WTC11 (cell line): ENCODE measurements around the gene EMILIN1. TPM values are rescaled to one million over a fixed set of nuclear protein-coding genes. Genes with fewer than 3 reads are reported as not detected.
A peak's percentile ranks its signal among the peaks of the same experiment; 100 is the strongest.

Experiments
- ELF4 ChIP-seq: sonication (generic); formaldehyde crosslinking; IDR thresholded peaks from 2 replicates; pipeline ENCODE4 v1.8.1; 2022; ENCODE audit warnings: low read depth, mild to moderate bottlenecking, moderate library complexity, missing genetic modification reagents
- FOXJ3 ChIP-seq: sonication (generic); formaldehyde crosslinking; IDR thresholded peaks from 2 replicates; pipeline ENCODE4 v1.9.0; 2021; ENCODE audit warnings: missing genetic modification reagents, mild to moderate bottlenecking, borderline replicate concordance
- FOXP1 ChIP-seq: sonication (generic); formaldehyde crosslinking; IDR thresholded peaks from 2 replicates; pipeline ENCODE4 v1.8.0; 2022; ENCODE audit warnings: missing genetic modification reagents, mild to moderate bottlenecking, moderate library complexity, borderline replicate concordance
- HMGXB4 ChIP-seq: sonication (generic); formaldehyde crosslinking; IDR thresholded peaks from 2 replicates; pipeline ENCODE4 v1.8.1; 2023; ENCODE audit warnings: mild to moderate bottlenecking, moderate library complexity, missing genetic modification reagents
- JUN ChIP-seq: sonication (generic); formaldehyde crosslinking; IDR thresholded peaks from 2 replicates; pipeline ENCODE4 v1.8.0; 2023; ENCODE audit warnings: mild to moderate bottlenecking, missing genetic modification reagents
- MYBL2 ChIP-seq: sonication (generic); formaldehyde crosslinking; IDR thresholded peaks from 2 replicates; pipeline ENCODE4 v1.8.1; 2023; ENCODE audit warnings: mild to moderate bottlenecking, moderate library complexity, missing genetic modification reagents
- NFATC4 ChIP-seq: fragments of 250-450 bp; sonication (Bioruptor Pico); IDR thresholded peaks from 2 replicates; pipeline ENCODE4 v1.9.0; 2021; ENCODE audit warnings: mild to moderate bottlenecking
- NFE2L1 ChIP-seq: sonication (generic); formaldehyde crosslinking; IDR thresholded peaks from 2 replicates; pipeline ENCODE4 v1.8.1; 2023; ENCODE audit warnings: missing genetic modification reagents
- NFYB ChIP-seq: sonication (generic); formaldehyde crosslinking; conservative IDR thresholded peaks from 2 replicates; pipeline ENCODE4 v1.8.0; 2022; ENCODE audit warnings: low read depth, missing genetic modification reagents
- NR3C1 ChIP-seq: sonication (generic); formaldehyde crosslinking; conservative IDR thresholded peaks from 2 replicates; pipeline ENCODE4 v1.8.1; 2023; ENCODE audit warnings: low read depth, mild to moderate bottlenecking, missing genetic modification reagents
- OVOL2 ChIP-seq: fragments of 250-450 bp; sonication (Bioruptor Pico); IDR thresholded peaks from 2 replicates; pipeline ENCODE4 v1.9.0; 2021; ENCODE audit warnings: mild to moderate bottlenecking, borderline replicate concordance
- SMAD4 ChIP-seq: sonication (generic); formaldehyde crosslinking; IDR thresholded peaks from 2 replicates; pipeline ENCODE4 v1.8.0; 2022; ENCODE audit warnings: mild to moderate bottlenecking, missing genetic modification reagents
- SOX15 ChIP-seq: fragments of 250-450 bp; sonication (Bioruptor Pico); IDR thresholded peaks from 2 replicates; pipeline ENCODE4 v1.9.0; 2021; ENCODE audit warnings: mild to moderate bottlenecking
- TEAD4 ChIP-seq: sonication (generic); formaldehyde crosslinking; IDR thresholded peaks from 2 replicates; pipeline ENCODE4 v1.8.0; 2022; ENCODE audit warnings: mild to moderate bottlenecking, missing genetic modification reagents
- TP53 ChIP-seq: sonication (generic); formaldehyde crosslinking; IDR thresholded peaks from 2 replicates; pipeline ENCODE4 v1.8.1; 2023; ENCODE audit warnings: mild to moderate bottlenecking, missing genetic modification reagents
- USF1 ChIP-seq: sonication (generic); formaldehyde crosslinking; IDR thresholded peaks from 2 replicates; pipeline ENCODE4 v1.8.0; 2022; ENCODE audit warnings: mild to moderate bottlenecking, missing genetic modification reagents
- ZMAT4 ChIP-seq: fragments of 250-450 bp; sonication (Bioruptor Pico); IDR thresholded peaks from 2 replicates; pipeline ENCODE4 v1.9.0; 2021; ENCODE audit warnings: mild to moderate bottlenecking
- ZNF121 ChIP-seq: sonication (generic); formaldehyde crosslinking; IDR thresholded peaks from 2 replicates; pipeline ENCODE4 v1.8.0; 2023; ENCODE audit warnings: missing genetic modification reagents
- ZNF232 ChIP-seq: sonication (generic); formaldehyde crosslinking; IDR thresholded peaks from 2 replicates; pipeline ENCODE4 v1.8.0; 2022; ENCODE audit warnings: mild to moderate bottlenecking, missing genetic modification reagents
- ZNF263 ChIP-seq: sonication (generic); formaldehyde crosslinking; IDR thresholded peaks from 2 replicates; pipeline ENCODE4 v1.8.1; 2022; ENCODE audit warnings: low read depth, mild to moderate bottlenecking, moderate library complexity, missing genetic modification reagents
- ZNF416 ChIP-seq: fragments of 250-450 bp; sonication (Bioruptor Pico); IDR thresholded peaks from 2 replicates; pipeline ENCODE4 v1.9.0; 2021; ENCODE audit warnings: mild to moderate bottlenecking, inconsistent platforms
- ZNF423 ChIP-seq: fragments of 250-450 bp; sonication (Bioruptor Pico); IDR thresholded peaks from 2 replicates; pipeline ENCODE4 v2.1.2; 2022; ENCODE audit warnings: mild to moderate bottlenecking, moderate library complexity
- ZNF512 ChIP-seq: sonication (generic); formaldehyde crosslinking; IDR thresholded peaks from 2 replicates; pipeline ENCODE4 v1.8.1; 2022; ENCODE audit warnings: missing genetic modification reagents, borderline replicate concordance
- ZNF671 ChIP-seq: fragments of 250-450 bp; sonication (Bioruptor Pico); IDR thresholded peaks from 2 replicates; pipeline ENCODE4 v1.8.0; 2021; ENCODE audit warnings: mild to moderate bottlenecking
- total RNA-seq: library from RNA; stranded (reverse); gene quantifications from 3 replicates; pipeline ENCODE4 v1.2.3, GENCODE V29; 2021
- TF ChIP-seq, protein P1 (sequence below): sonication (generic); formaldehyde crosslinking; IDR thresholded peaks from 2 replicates; pipeline ENCODE4 v1.8.1; 2023; ENCODE audit warnings: mild to moderate bottlenecking, missing genetic modification reagents
- TF ChIP-seq, protein P2 (sequence below): fragments of 250-450 bp; sonication (Bioruptor Pico); IDR thresholded peaks from 2 replicates; pipeline ENCODE4 v1.9.0; 2021; ENCODE audit warnings: moderate library complexity, mild to moderate bottlenecking, inconsistent platforms, borderline replicate concordance
- TF ChIP-seq, protein P3 (sequence below): fragments of 200-600 bp; IDR thresholded peaks from 2 replicates; pipeline ENCODE4 v1.8.0; 2022; ENCODE audit warnings: antibody characterized with exemption
- TF ChIP-seq, protein P4 (sequence below): sonication (generic); formaldehyde crosslinking; IDR thresholded peaks from 2 replicates; pipeline ENCODE4 v1.8.1; 2022; ENCODE audit warnings: low read depth, missing genetic modification reagents, borderline replicate concordance
- TF ChIP-seq, protein P5 (sequence below): sonication (generic); formaldehyde crosslinking; IDR thresholded peaks from 2 replicates; pipeline ENCODE4 v1.8.1; 2022; ENCODE audit warnings: low read depth, mild to moderate bottlenecking, moderate library complexity, missing genetic modification reagents, borderline replicate concordance

The EMILIN1 gene
- total RNA-seq, 1 experiment from 2014 or later: 3.5 TPM

- TF ChIP-seq, protein P1, sequence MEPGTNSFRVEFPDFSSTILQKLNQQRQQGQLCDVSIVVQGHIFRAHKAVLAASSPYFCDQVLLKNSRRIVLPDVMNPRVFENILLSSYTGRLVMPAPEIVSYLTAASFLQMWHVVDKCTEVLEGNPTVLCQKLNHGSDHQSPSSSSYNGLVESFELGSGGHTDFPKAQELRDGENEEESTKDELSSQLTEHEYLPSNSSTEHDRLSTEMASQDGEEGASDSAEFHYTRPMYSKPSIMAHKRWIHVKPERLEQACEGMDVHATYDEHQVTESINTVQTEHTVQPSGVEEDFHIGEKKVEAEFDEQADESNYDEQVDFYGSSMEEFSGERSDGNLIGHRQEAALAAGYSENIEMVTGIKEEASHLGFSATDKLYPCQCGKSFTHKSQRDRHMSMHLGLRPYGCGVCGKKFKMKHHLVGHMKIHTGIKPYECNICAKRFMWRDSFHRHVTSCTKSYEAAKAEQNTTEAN (CRISPR knock-in tag): peak; percentile 99
- TF ChIP-seq, protein P2, sequence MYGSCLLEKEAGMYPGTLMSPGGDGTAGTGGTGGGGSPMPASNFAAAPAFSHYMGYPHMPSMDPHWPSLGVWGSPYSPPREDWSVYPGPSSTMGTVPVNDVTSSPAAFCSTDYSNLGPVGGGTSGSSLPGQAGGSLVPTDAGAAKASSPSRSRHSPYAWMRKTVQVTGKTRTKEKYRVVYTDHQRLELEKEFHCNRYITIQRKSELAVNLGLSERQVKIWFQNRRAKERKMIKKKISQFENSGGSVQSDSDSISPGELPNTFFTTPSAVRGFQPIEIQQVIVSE (CRISPR knock-in tag): no peak
- TF ChIP-seq ZNF263 (CRISPR knock-in tag) (no peak), TEAD4 (no peak), NFATC4 (CRISPR knock-in tag) (no peak), ZNF512 (CRISPR knock-in tag) (no peak), OVOL2 (no peak), ZNF416 (CRISPR knock-in tag) (no peak), JUN (CRISPR knock-in tag) (no peak), FOXP1 (CRISPR knock-in tag) (peak; percentile 76; the same call in 1 of the 2 replicates), ZNF671 (CRISPR knock-in tag) (no peak), ELF4 (CRISPR knock-in tag) (no peak), TP53 (CRISPR knock-in tag) (peak; percentile 78), USF1 (CRISPR knock-in tag) (no peak), ZMAT4 (CRISPR knock-in tag) (no peak), ZNF423 (CRISPR knock-in tag) (no peak), FOXJ3 (CRISPR knock-in tag) (no peak), NR3C1 (CRISPR knock-in tag) (no peak), ZNF232 (CRISPR knock-in tag) (no peak), SMAD4 (no peak), HMGXB4 (CRISPR knock-in tag) (peak; percentile 29; the same call in 1 of the 2 replicates), ZNF121 (CRISPR knock-in tag) (no peak), MYBL2 (CRISPR knock-in tag) (no peak), NFE2L1 (CRISPR knock-in tag) (no peak; the same call in 1 of the 2 replicates), SOX15 (no peak), NFYB (CRISPR knock-in tag) (no peak)
- TF ChIP-seq, protein P3, sequence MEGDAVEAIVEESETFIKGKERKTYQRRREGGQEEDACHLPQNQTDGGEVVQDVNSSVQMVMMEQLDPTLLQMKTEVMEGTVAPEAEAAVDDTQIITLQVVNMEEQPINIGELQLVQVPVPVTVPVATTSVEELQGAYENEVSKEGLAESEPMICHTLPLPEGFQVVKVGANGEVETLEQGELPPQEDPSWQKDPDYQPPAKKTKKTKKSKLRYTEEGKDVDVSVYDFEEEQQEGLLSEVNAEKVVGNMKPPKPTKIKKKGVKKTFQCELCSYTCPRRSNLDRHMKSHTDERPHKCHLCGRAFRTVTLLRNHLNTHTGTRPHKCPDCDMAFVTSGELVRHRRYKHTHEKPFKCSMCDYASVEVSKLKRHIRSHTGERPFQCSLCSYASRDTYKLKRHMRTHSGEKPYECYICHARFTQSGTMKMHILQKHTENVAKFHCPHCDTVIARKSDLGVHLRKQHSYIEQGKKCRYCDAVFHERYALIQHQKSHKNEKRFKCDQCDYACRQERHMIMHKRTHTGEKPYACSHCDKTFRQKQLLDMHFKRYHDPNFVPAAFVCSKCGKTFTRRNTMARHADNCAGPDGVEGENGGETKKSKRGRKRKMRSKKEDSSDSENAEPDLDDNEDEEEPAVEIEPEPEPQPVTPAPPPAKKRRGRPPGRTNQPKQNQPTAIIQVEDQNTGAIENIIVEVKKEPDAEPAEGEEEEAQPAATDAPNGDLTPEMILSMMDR: no peak
- TF ChIP-seq, protein P4, sequence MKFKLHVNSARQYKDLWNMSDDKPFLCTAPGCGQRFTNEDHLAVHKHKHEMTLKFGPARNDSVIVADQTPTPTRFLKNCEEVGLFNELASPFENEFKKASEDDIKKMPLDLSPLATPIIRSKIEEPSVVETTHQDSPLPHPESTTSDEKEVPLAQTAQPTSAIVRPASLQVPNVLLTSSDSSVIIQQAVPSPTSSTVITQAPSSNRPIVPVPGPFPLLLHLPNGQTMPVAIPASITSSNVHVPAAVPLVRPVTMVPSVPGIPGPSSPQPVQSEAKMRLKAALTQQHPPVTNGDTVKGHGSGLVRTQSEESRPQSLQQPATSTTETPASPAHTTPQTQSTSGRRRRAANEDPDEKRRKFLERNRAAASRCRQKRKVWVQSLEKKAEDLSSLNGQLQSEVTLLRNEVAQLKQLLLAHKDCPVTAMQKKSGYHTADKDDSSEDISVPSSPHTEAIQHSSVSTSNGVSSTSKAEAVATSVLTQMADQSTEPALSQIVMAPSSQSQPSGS (CRISPR knock-in tag): no peak
- TF ChIP-seq, protein P5, sequence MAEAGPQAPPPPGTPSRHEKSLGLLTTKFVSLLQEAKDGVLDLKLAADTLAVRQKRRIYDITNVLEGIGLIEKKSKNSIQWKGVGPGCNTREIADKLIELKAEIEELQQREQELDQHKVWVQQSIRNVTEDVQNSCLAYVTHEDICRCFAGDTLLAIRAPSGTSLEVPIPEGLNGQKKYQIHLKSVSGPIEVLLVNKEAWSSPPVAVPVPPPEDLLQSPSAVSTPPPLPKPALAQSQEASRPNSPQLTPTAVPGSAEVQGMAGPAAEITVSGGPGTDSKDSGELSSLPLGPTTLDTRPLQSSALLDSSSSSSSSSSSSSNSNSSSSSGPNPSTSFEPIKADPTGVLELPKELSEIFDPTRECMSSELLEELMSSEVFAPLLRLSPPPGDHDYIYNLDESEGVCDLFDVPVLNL: no peak
These were observed 40.3 kb downstream of the EMILIN1 start, which contains the start of gene CGREF1 (continued) for GRCh38 chr2:27118525-27119329.
